ENCODE data around the gene DNAJC25.

DNA sequence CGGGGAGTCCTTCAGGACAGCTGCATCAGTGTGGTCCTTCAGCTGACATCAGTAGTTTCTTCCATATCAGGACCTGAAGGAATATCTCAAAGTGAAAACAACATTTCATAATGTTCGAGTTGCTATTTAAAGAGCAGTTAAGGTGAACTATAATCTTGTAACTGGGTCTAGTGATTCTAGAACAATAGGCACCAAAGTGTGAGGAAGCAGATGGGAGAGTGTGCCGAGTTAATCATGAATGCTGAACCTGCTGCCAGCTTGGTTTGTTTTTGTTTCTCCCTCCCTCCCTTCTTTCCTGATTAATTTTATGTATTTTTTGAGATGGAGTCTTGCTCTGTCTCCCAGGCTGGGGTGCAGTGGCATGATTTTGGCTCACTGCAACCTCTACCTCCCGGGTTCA, 28.1 kb upstream of the DNAJC25 start:
- TF ChIP-seq, protein P1, sequence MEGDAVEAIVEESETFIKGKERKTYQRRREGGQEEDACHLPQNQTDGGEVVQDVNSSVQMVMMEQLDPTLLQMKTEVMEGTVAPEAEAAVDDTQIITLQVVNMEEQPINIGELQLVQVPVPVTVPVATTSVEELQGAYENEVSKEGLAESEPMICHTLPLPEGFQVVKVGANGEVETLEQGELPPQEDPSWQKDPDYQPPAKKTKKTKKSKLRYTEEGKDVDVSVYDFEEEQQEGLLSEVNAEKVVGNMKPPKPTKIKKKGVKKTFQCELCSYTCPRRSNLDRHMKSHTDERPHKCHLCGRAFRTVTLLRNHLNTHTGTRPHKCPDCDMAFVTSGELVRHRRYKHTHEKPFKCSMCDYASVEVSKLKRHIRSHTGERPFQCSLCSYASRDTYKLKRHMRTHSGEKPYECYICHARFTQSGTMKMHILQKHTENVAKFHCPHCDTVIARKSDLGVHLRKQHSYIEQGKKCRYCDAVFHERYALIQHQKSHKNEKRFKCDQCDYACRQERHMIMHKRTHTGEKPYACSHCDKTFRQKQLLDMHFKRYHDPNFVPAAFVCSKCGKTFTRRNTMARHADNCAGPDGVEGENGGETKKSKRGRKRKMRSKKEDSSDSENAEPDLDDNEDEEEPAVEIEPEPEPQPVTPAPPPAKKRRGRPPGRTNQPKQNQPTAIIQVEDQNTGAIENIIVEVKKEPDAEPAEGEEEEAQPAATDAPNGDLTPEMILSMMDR (IDR thresholded peaks at IDR 0.05): no peak
- TF ChIP-seq POLR2AphosphoS5 (IDR thresholded peaks at IDR 0.05): no peak

Measured in prostate gland (tissue), 2 donors.